T47D (cell line): ENCODE measurements around the gene TGFBR3L.

Experiments
- DNase-seq, 2 experiments: peaks; one replicate each; pipeline versions ENCODE4 v3.0.0 to v3.0.0-alpha.2; 2011 to 2012; ENCODE audit warnings: low read depth in 1 of 2, low spot score in 1 of 2
- JUND ChIP-seq: IDR thresholded peaks from 2 replicates; pipeline ENCODE4 v1.6.1; 2012; ENCODE audit warnings: low read depth
- in situ Hi-C: cut with HindIII; loops from 2 replicates; pipeline ENCODE4 v1.10.0; 2016; ENCODE audit warnings: low sequenced_read_pairs, low pct_unique_long_range_greater_than_20kb

TGFBR3L gene

GRCh38 chr19:7961920-7962626 lies 47.4 kb downstream of the TGFBR3L start:
- no peak for TF ChIP-seq JUND
- DNase-seq, result no peak
- in situ Hi-C loops, result no loop called here

- TF ChIP-seq JUND, result no peak
- in situ Hi-C loops, result no loop called here
- DNase-seq, result no peak
These were observed 48.1 kb downstream of the TGFBR3L start for GRCh38 chr19:7962644-7963268.

GRCh38 chr19:7963566-7963965 lies 48.9 kb downstream of the TGFBR3L start:
- in situ Hi-C loops, result no loop called here
- no peak for DNase-seq
- TF ChIP-seq JUND, result no peak

GRCh38 chr19:7965259-7965841 lies 50.7 kb downstream of the TGFBR3L start:
- no peak for TF ChIP-seq JUND
- in situ Hi-C loops, result no loop called here
- peak; percentile 26 to 80 for DNase-seq

GRCh38 chr19:7965921-7966665 lies 51.5 kb downstream of the TGFBR3L start:
- no peak for DNase-seq
- in situ Hi-C loops, result no loop called here
- no peak for TF ChIP-seq JUND

- no peak for DNase-seq
- in situ Hi-C loops, result no loop called here
- no peak for TF ChIP-seq JUND
These were observed 53.6 kb downstream of the TGFBR3L start for GRCh38 chr19:7968008-7968795.
